ENCODE results near the gene RASEF.

RASEF gene

GRCh38 chr9:83035143-83035542 is 27.8 kb downstream of the RASEF start:
- no peak overlapping the region for H3K4me3 ChIP-seq (ENCODE audit: low read length)
- TF ChIP-seq CTCF (conservative IDR thresholded peaks at IDR 0.05; ENCODE audit: low read depth, low read length) = no peak
- no peak for DNase-seq (ENCODE audit: low read depth)

GRCh38 chr9:83034587-83034986 is 28.4 kb downstream of the RASEF start:
- no peak for DNase-seq (ENCODE audit: low read depth)
- no peak overlapping the region for H3K4me3 ChIP-seq (ENCODE audit: low read length)
- TF ChIP-seq CTCF (conservative IDR thresholded peaks at IDR 0.05; ENCODE audit: low read depth, low read length) = no peak

GRCh38 chr9:83034026-83034425 is 28.9 kb downstream of the RASEF start:
- no peak for DNase-seq (ENCODE audit: low read depth)
- H3K4me3 ChIP-seq (ENCODE audit: low read length) = no peak overlapping the region
- TF ChIP-seq CTCF (conservative IDR thresholded peaks at IDR 0.05; ENCODE audit: low read depth, low read length) = no peak

GRCh38 chr9:83032065-83032625 is 30.8 kb downstream of the RASEF start:
- DNase-seq (ENCODE audit: low read depth) = no peak
- H3K4me3 ChIP-seq (ENCODE audit: low read length) = no peak overlapping the region
- no peak for TF ChIP-seq CTCF (conservative IDR thresholded peaks at IDR 0.05; ENCODE audit: low read depth, low read length)

- DNase-seq (ENCODE audit: low read depth) = no peak
- TF ChIP-seq CTCF (conservative IDR thresholded peaks at IDR 0.05; ENCODE audit: low read depth, low read length) = no peak
- H3K4me3 ChIP-seq (ENCODE audit: low read length) = no peak overlapping the region
Measured at GRCh38 chr9:83030391-83031107, 32.4 kb downstream of the RASEF start.

GRCh38 chr9:83029531-83030137 is 33.3 kb downstream of the RASEF start:
- no peak overlapping the region for H3K4me3 ChIP-seq (ENCODE audit: low read length)
- no peak for TF ChIP-seq CTCF (conservative IDR thresholded peaks at IDR 0.05; ENCODE audit: low read depth, low read length)
- no peak for DNase-seq (ENCODE audit: low read depth)
